Measurements from ENCODE around the gene RBMS2.

Gene RBMS2

GRCh38 chr12:56568146-56568545 is 46.5 kb downstream of the RBMS2 start:
- no CpG with 5 or more reads among the region's 1 CpG for WGBS (ENCODE audit: extremely low coverage, insufficient coverage, insufficient read length)
- H2BK5ac ChIP-seq (ENCODE audit: low read depth, low read length, poor library complexity), result no peak overlapping the region
- no peak overlapping the region for H2AK5ac ChIP-seq (ENCODE audit: low read length)
- peaks cover 12% of the 10 kb centered on the region for H3K79me1 ChIP-seq (ENCODE audit: low read length)
- no peaks in the 10 kb centered on the region for H3K27me3 ChIP-seq (ENCODE audit: insufficient read depth, low read length)
- no peak overlapping the region for H3K9ac ChIP-seq (ENCODE audit: low read length)
- H4K12ac ChIP-seq (ENCODE audit: low read depth, low read length), result no peak overlapping the region
- H3K4ac ChIP-seq (ENCODE audit: low read depth, low read length), result no peak overlapping the region
- H3K23ac ChIP-seq (ENCODE audit: low read length), result no peak overlapping the region
- no peak overlapping the region for H2BK120ac ChIP-seq (ENCODE audit: insufficient read depth, low read length, poor library complexity)
- H3K4me3 ChIP-seq (ENCODE audit: low read depth, low read length), result no peak overlapping the region
- no peaks in the 10 kb centered on the region for H3K9me3 ChIP-seq (ENCODE audit: insufficient read depth, low read depth, low read length)
- no peak overlapping the region for H3K14ac ChIP-seq (ENCODE audit: low read length)
- no peak overlapping the region for H4K91ac ChIP-seq (ENCODE audit: low read depth, low read length)
- no peak overlapping the region for H4K8ac ChIP-seq (ENCODE audit: low read depth, low read length)
- H3K36me3 ChIP-seq (ENCODE audit: control insufficient read depth in 1 of 2, insufficient read depth in 2 of 2, low read length in 2 of 2), result peaks cover 7 to 22% of the 10 kb centered on the region in 2 experiments
- H3K4me1 ChIP-seq (ENCODE audit: control insufficient read depth in 1 of 2, insufficient read depth in 2 of 2, low read length in 2 of 2), result peaks cover 13 to 17% of the 10 kb centered on the region in 2 experiments
- H3K79me2 ChIP-seq (ENCODE audit: control insufficient read depth, insufficient read depth, low read length, poor library complexity), result no peaks in the 10 kb centered on the region
- H2AFZ ChIP-seq (ENCODE audit: insufficient read depth, low read length, poor library complexity), result no peak overlapping the region
- no peak for DNase-seq
- no peak overlapping the region for H2BK12ac ChIP-seq (ENCODE audit: low read length)
- H3K4me2 ChIP-seq (ENCODE audit: low read length), result no peak overlapping the region
- H3K18ac ChIP-seq (ENCODE audit: low read length), result no peak overlapping the region
- no peak overlapping the region for H3K27ac ChIP-seq (ENCODE audit: low read depth, low read length)

DNA sequence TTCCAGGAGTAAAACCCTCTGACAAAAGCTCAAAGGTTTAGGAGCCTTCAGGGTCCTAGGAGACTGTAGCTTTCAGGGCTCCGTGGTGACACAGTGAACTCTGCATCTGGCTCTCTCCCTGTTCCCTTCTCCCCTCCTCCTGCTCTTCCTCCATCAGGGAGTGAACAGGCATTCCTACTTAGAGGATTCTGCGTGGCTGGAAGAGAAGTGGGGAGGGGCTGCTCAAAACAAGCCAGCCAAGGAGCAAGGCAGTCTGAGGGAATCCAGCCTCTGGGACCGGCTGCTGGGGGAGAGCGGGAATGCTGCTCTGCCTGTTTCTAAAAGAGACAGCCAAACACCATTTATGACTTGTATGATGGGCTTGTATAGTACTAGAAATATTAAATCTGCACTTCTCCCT is 49.5 kb downstream of the RBMS2 start:
- no peaks in the 10 kb centered on the region for H3K79me2 ChIP-seq (ENCODE audit: control insufficient read depth, insufficient read depth, low read length, poor library complexity)
- no peak overlapping the region for H3K4me3 ChIP-seq (ENCODE audit: low read depth, low read length)
- H3K18ac ChIP-seq (ENCODE audit: low read length), result no peak overlapping the region
- no peaks in the 10 kb centered on the region for H3K9me3 ChIP-seq (ENCODE audit: insufficient read depth, low read depth, low read length)
- no peak overlapping the region for H4K8ac ChIP-seq (ENCODE audit: low read depth, low read length)
- no peak overlapping the region for H2BK120ac ChIP-seq (ENCODE audit: insufficient read depth, low read length, poor library complexity)
- H2AK5ac ChIP-seq (ENCODE audit: low read length), result no peak overlapping the region
- H3K4me2 ChIP-seq (ENCODE audit: low read length), result peak overlapping the region; percentile 50
- H3K4ac ChIP-seq (ENCODE audit: low read depth, low read length), result no peak overlapping the region
- no peak overlapping the region for H2BK12ac ChIP-seq (ENCODE audit: low read length)
- H2AFZ ChIP-seq (ENCODE audit: insufficient read depth, low read length, poor library complexity), result no peak overlapping the region
- WGBS (ENCODE audit: extremely low coverage, insufficient coverage, insufficient read length), result no CpG with 5 or more reads among the region's 4 CpGs
- H3K79me1 ChIP-seq (ENCODE audit: low read length), result peaks cover 9% of the 10 kb centered on the region
- H3K9ac ChIP-seq (ENCODE audit: low read length), result no peak overlapping the region
- no peak overlapping the region for H3K23ac ChIP-seq (ENCODE audit: low read length)
- peaks cover 16 to 22% of the 10 kb centered on the region in 2 experiments for H3K36me3 ChIP-seq (ENCODE audit: control insufficient read depth in 1 of 2, insufficient read depth in 2 of 2, low read length in 2 of 2)
- H4K12ac ChIP-seq (ENCODE audit: low read depth, low read length), result no peak overlapping the region
- peak; percentile 91 to 93 for DNase-seq
- no peak overlapping the region for H4K91ac ChIP-seq (ENCODE audit: low read depth, low read length)
- peak overlapping the region; percentile 72 for H2BK5ac ChIP-seq (ENCODE audit: low read depth, low read length, poor library complexity)
- H3K14ac ChIP-seq (ENCODE audit: low read length), result peak overlapping the region; percentile 73
- H3K27me3 ChIP-seq (ENCODE audit: insufficient read depth, low read length), result no peaks in the 10 kb centered on the region
- peaks cover 10 to 11% of the 10 kb centered on the region in 2 experiments for H3K4me1 ChIP-seq (ENCODE audit: control insufficient read depth in 1 of 2, insufficient read depth in 2 of 2, low read length in 2 of 2)
- peak overlapping the region; percentile 78 for H3K27ac ChIP-seq (ENCODE audit: low read depth, low read length)

- no peak overlapping the region for H3K14ac ChIP-seq (ENCODE audit: low read length)
- no peak overlapping the region for H3K27ac ChIP-seq (ENCODE audit: low read depth, low read length)
- H2BK12ac ChIP-seq (ENCODE audit: low read length), result no peak overlapping the region
- no peak overlapping the region for H2AK5ac ChIP-seq (ENCODE audit: low read length)
- WGBS (ENCODE audit: extremely low coverage, insufficient coverage, insufficient read length), result no CpG with 5 or more reads among the region's 1 CpG
- H2BK120ac ChIP-seq (ENCODE audit: insufficient read depth, low read length, poor library complexity), result no peak overlapping the region
- H3K9ac ChIP-seq (ENCODE audit: low read length), result no peak overlapping the region
- H3K18ac ChIP-seq (ENCODE audit: low read length), result no peak overlapping the region
- peaks cover 9% of the 10 kb centered on the region for H3K79me1 ChIP-seq (ENCODE audit: low read length)
- peak overlapping the region; percentile 46 for H2BK5ac ChIP-seq (ENCODE audit: low read depth, low read length, poor library complexity)
- no peaks in the 10 kb centered on the region for H3K27me3 ChIP-seq (ENCODE audit: insufficient read depth, low read length)
- H3K79me2 ChIP-seq (ENCODE audit: control insufficient read depth, insufficient read depth, low read length, poor library complexity), result no peaks in the 10 kb centered on the region
- no peak for DNase-seq
- H3K36me3 ChIP-seq (ENCODE audit: control insufficient read depth in 1 of 2, insufficient read depth in 2 of 2, low read length in 2 of 2), result peaks cover 16 to 22% of the 10 kb centered on the region in 2 experiments
- H3K4me3 ChIP-seq (ENCODE audit: low read depth, low read length), result no peak overlapping the region
- H4K12ac ChIP-seq (ENCODE audit: low read depth, low read length), result no peak overlapping the region
- no peak overlapping the region for H3K4me2 ChIP-seq (ENCODE audit: low read length)
- no peaks in the 10 kb centered on the region for H3K9me3 ChIP-seq (ENCODE audit: insufficient read depth, low read depth, low read length)
- no peak overlapping the region for H2AFZ ChIP-seq (ENCODE audit: insufficient read depth, low read length, poor library complexity)
- H4K8ac ChIP-seq (ENCODE audit: low read depth, low read length), result no peak overlapping the region
- peaks cover 10 to 11% of the 10 kb centered on the region in 2 experiments for H3K4me1 ChIP-seq (ENCODE audit: control insufficient read depth in 1 of 2, insufficient read depth in 2 of 2, low read length in 2 of 2)
- H3K4ac ChIP-seq (ENCODE audit: low read depth, low read length), result no peak overlapping the region
- no peak overlapping the region for H4K91ac ChIP-seq (ENCODE audit: low read depth, low read length)
- H3K23ac ChIP-seq (ENCODE audit: low read length), result no peak overlapping the region
These were observed 50.7 kb downstream of the RBMS2 start for GRCh38 chr12:56572288-56572687.

DNA sequence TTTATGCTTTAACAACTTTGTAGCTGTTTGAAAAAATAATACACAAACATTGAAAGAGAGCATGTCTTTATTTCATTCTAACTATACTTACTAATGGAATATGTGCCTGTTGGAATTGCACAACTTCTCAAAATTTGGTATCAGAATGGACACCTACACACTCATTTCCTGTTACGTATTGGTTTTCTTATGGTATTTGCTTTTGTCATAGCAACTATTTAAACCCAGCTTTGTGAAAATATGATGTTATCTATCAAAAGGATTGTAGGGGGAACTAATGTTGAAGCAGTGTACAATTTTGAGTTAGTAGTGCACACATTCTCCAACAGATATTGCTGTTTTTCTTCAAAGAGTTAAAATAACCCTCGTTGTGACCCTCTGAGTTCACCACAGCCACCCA is 52.6 kb downstream of the RBMS2 start:
- H3K79me2 ChIP-seq (ENCODE audit: control insufficient read depth, insufficient read depth, low read length, poor library complexity), result no peaks in the 10 kb centered on the region
- H2AFZ ChIP-seq (ENCODE audit: insufficient read depth, low read length, poor library complexity), result no peak overlapping the region
- no peak overlapping the region for H4K12ac ChIP-seq (ENCODE audit: low read depth, low read length)
- H2BK120ac ChIP-seq (ENCODE audit: insufficient read depth, low read length, poor library complexity), result no peak overlapping the region
- H3K79me1 ChIP-seq (ENCODE audit: low read length), result peaks cover 9% of the 10 kb centered on the region
- H2BK12ac ChIP-seq (ENCODE audit: low read length), result no peak overlapping the region
- peaks cover 10 to 11% of the 10 kb centered on the region in 2 experiments for H3K4me1 ChIP-seq (ENCODE audit: control insufficient read depth in 1 of 2, insufficient read depth in 2 of 2, low read length in 2 of 2)
- no peak overlapping the region for H3K4me3 ChIP-seq (ENCODE audit: low read depth, low read length)
- no peak overlapping the region for H3K4ac ChIP-seq (ENCODE audit: low read depth, low read length)
- no peak overlapping the region for H4K8ac ChIP-seq (ENCODE audit: low read depth, low read length)
- no peak overlapping the region for H3K23ac ChIP-seq (ENCODE audit: low read length)
- H2BK5ac ChIP-seq (ENCODE audit: low read depth, low read length, poor library complexity), result no peak overlapping the region
- no CpG with 5 or more reads among the region's 2 CpGs for WGBS (ENCODE audit: extremely low coverage, insufficient coverage, insufficient read length)
- H3K36me3 ChIP-seq (ENCODE audit: control insufficient read depth in 1 of 2, insufficient read depth in 2 of 2, low read length in 2 of 2), result peaks cover 16 to 18% of the 10 kb centered on the region in 2 experiments
- no peak overlapping the region for H3K27ac ChIP-seq (ENCODE audit: low read depth, low read length)
- no peak overlapping the region for H3K18ac ChIP-seq (ENCODE audit: low read length)
- no peak overlapping the region for H3K14ac ChIP-seq (ENCODE audit: low read length)
- no peaks in the 10 kb centered on the region for H3K9me3 ChIP-seq (ENCODE audit: insufficient read depth, low read depth, low read length)
- no peak overlapping the region for H3K9ac ChIP-seq (ENCODE audit: low read length)
- no peak for DNase-seq
- no peaks in the 10 kb centered on the region for H3K27me3 ChIP-seq (ENCODE audit: insufficient read depth, low read length)
- H3K4me2 ChIP-seq (ENCODE audit: low read length), result no peak overlapping the region
- no peak overlapping the region for H4K91ac ChIP-seq (ENCODE audit: low read depth, low read length)
- no peak overlapping the region for H2AK5ac ChIP-seq (ENCODE audit: low read length)
